Measurements from ENCODE around the gene CCDC183. TPM values are rescaled to one million over a fixed set of nuclear protein-coding genes. Genes with fewer than 3 reads are reported as not detected.
"Not testable (repeated sequence)": the region's sequence is repeated elsewhere in the genome, so short reads cannot be mapped to it uniquely, and the experiment has no call there.

CCDC183 gene
- total RNA-seq, 1 donor = under 0.01 TPM

DNA sequence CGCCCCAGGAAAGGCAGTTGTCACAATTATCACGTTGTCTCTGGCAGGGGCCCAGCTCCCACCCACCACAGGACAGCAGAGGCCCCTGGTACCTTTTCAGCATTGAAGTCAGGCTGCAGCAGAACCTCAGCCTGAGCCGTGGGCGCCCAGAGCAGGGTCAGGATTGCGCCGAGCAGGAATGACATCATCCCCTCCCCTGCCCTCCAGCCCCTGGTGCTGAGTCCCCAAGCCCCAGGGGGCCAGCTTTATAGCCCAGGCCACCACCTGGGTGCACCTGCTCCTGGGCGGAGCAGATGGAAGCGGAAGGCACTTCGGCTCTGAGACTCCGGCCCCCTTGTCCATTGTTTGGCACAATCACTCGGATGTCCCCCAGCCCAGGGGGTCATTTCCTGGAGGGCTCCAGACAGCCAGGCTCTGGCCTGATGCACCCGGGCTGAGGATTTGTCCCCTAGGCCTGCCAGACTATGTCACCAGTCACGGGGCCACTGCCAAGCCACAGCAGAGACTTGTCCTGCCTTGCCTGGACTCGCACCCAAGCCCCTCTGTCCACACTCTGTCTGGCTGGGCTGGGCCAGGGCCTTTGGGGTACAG, 31.7 kb upstream of the CCDC183 start, which contains the start of gene LCN15:
Gene LCN15, minus strand, starts transcription at position 218 of the 591 bp plus-strand sequence. Its CDS starts 30 bp downstream, at position 188.
- Histone ChIP-seq H3K79me2 (ENCODE audit: insufficient read depth, low read length) (no peaks in the 10 kb centered on the region), H3K9me3 (ENCODE audit: low read depth, low read length) (no peaks in the 10 kb centered on the region), H3K4me3 (ENCODE audit: insufficient read depth, low read length) (no peak within 1 kb of the TSS), H3K4me1 (ENCODE audit: insufficient read depth, low read length) (no peaks in the 10 kb centered on the region), H2AFZ (ENCODE audit: low read length) (no peak within 1 kb of the TSS), H3K4me2 (ENCODE audit: insufficient read depth, low read length) (no peak within 1 kb of the TSS), H4K20me1 (ENCODE audit: insufficient read depth, low read length) (no peaks in the 10 kb centered on the region), H3K27ac (ENCODE audit: low read depth, low read length) (no peak within 1 kb of the TSS), H3K36me3 (ENCODE audit: insufficient read depth, low read length) (no peaks in the 10 kb centered on the region), H3K27me3 (ENCODE audit: insufficient read depth, low read length) (peaks cover 4% of the 10 kb centered on the region)
- TF ChIP-seq, protein P1, sequence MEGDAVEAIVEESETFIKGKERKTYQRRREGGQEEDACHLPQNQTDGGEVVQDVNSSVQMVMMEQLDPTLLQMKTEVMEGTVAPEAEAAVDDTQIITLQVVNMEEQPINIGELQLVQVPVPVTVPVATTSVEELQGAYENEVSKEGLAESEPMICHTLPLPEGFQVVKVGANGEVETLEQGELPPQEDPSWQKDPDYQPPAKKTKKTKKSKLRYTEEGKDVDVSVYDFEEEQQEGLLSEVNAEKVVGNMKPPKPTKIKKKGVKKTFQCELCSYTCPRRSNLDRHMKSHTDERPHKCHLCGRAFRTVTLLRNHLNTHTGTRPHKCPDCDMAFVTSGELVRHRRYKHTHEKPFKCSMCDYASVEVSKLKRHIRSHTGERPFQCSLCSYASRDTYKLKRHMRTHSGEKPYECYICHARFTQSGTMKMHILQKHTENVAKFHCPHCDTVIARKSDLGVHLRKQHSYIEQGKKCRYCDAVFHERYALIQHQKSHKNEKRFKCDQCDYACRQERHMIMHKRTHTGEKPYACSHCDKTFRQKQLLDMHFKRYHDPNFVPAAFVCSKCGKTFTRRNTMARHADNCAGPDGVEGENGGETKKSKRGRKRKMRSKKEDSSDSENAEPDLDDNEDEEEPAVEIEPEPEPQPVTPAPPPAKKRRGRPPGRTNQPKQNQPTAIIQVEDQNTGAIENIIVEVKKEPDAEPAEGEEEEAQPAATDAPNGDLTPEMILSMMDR (IDR thresholded peaks at IDR 0.05; ENCODE audit: extremely low read depth, low read depth, low read length) = no peak
- DNase-seq (ENCODE audit: insufficient read length, low spot score, missing footprints) = peak; percentile 77

DNA sequence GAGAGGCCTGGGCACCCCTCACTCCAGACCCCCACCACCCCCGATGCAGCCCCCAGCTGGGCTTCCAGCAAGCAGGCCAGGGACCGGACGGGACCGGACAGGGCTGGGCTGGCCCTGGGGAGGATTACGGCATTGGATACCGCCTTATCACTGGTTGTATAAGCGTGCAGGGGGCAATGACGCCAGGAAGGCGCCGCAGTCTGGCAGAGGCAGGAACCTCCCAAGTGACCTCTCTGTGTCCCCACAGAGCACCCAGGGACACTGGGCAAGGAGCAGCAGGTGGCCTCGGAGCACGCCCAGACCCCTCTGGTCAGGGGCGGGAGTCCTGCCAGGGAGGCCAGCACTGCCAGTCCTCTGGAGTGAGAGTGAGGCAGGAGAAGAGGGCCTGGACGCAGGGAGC, 31.1 kb upstream of the CCDC183 start:
- Histone ChIP-seq H3K4me1 (ENCODE audit: insufficient read depth, low read length) (no peaks in the 10 kb centered on the region), H4K20me1 (ENCODE audit: insufficient read depth, low read length) (no peaks in the 10 kb centered on the region), H3K4me3 (ENCODE audit: insufficient read depth, low read length) (no peak overlapping the region), H3K9me3 (ENCODE audit: low read depth, low read length) (no peaks in the 10 kb centered on the region), H3K36me3 (ENCODE audit: insufficient read depth, low read length) (no peaks in the 10 kb centered on the region), H3K4me2 (ENCODE audit: insufficient read depth, low read length) (no peak overlapping the region), H3K27me3 (ENCODE audit: insufficient read depth, low read length) (peaks cover 4% of the 10 kb centered on the region), H2AFZ (ENCODE audit: low read length) (no peak overlapping the region), H3K27ac (ENCODE audit: low read depth, low read length) (no peak overlapping the region), H3K79me2 (ENCODE audit: insufficient read depth, low read length) (no peaks in the 10 kb centered on the region)
- peak; percentile 22 for DNase-seq (ENCODE audit: insufficient read length, low spot score, missing footprints)
- TF ChIP-seq, protein P1 (IDR thresholded peaks at IDR 0.05; ENCODE audit: extremely low read depth, low read depth, low read length) = no peak

DNA sequence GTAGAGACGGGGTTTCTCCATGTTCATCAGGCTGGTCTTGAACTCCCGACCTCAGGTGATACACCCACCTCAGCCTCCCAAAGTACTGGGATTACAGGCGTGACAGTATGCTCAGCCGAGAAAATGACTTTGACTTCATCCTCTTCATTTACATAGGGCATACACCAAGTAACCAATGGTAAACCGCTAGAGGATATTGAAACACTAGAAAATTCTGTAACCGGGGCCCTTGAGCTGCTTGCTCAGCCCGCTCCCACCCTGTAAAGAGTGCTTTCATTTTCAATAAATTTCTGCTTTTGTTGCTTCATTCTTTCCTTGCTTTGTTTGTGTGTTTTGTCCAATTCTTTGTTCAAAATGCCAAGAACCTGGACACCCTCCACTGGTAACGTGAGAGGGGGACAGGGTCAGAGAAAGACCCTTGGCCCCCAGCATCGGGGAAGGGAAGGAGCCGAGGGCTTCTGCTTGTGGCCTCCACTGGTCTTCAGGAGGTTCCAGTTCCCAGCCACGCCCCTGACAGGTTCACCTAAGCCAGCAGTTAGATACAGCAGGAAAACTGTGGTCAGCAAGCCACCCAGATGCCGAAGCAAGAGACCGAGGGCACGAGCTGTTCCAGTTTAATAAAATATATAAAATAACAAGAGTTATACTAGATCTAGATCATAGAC, 30.3 kb upstream of the CCDC183 start:
- H3K4me2 ChIP-seq (ENCODE audit: insufficient read depth, low read length); H2AFZ ChIP-seq (ENCODE audit: low read length); H3K9me3 ChIP-seq (ENCODE audit: low read depth, low read length); H3K27ac ChIP-seq (ENCODE audit: low read depth, low read length); H3K4me1 ChIP-seq (ENCODE audit: insufficient read depth, low read length); H3K36me3 ChIP-seq (ENCODE audit: insufficient read depth, low read length); H3K27me3 ChIP-seq (ENCODE audit: insufficient read depth, low read length); H4K20me1 ChIP-seq (ENCODE audit: insufficient read depth, low read length); H3K79me2 ChIP-seq (ENCODE audit: insufficient read depth, low read length); H3K4me3 ChIP-seq (ENCODE audit: insufficient read depth, low read length); DNase-seq (ENCODE audit: insufficient read length, low spot score, missing footprints): not testable (repeated sequence)

DNA sequence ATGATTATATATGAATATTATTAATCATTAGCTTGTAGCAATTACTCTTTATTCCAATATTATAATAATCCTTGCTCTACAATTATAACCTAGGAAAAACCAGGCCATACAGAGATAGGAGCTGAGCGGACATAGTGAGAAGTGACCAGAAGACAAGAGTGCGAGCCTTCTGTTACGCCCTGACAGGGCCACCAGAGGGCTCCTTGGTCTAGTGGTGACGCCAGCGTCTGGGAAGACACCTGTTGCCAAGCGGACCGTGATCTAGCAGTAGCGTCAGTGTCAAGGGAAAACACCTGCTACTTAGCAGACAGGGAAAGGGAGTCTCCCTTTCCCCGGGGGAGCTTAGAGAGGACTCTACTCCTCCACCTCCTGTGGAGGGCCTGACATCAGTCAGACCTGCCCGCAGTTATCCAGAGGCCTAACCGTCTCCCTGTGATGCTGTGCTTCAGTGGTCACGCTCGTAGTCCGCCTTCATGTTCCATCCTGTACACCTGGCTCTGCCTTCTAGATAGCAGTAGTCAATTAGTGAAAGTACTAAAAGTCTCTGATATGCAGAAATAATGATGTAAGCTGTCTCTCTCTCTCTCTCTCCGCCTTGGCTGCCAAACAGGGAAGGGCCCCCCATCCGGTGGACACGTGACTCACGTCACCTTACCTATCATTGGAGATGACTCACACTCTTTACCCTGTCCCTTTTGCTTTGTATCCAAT, 29.6 kb upstream of the CCDC183 start:
- DNase-seq (ENCODE audit: insufficient read length, low spot score, missing footprints); H4K20me1 ChIP-seq (ENCODE audit: insufficient read depth, low read length); H3K27ac ChIP-seq (ENCODE audit: low read depth, low read length); H3K79me2 ChIP-seq (ENCODE audit: insufficient read depth, low read length); H3K4me2 ChIP-seq (ENCODE audit: insufficient read depth, low read length); H3K4me3 ChIP-seq (ENCODE audit: insufficient read depth, low read length); H3K9me3 ChIP-seq (ENCODE audit: low read depth, low read length); H3K4me1 ChIP-seq (ENCODE audit: insufficient read depth, low read length); H2AFZ ChIP-seq (ENCODE audit: low read length); H3K36me3 ChIP-seq (ENCODE audit: insufficient read depth, low read length); H3K27me3 ChIP-seq (ENCODE audit: insufficient read depth, low read length): not testable (repeated sequence)
- TF ChIP-seq, protein P1 (IDR thresholded peaks at IDR 0.05; ENCODE audit: extremely low read depth, low read depth, low read length) = peak; percentile 24

All from osteoblast (primary cell).